Stimulated activated CD4-positive, alpha-beta T cell treated with anti-CD3 and anti-CD28 coated beads, Interleukin-12 subunit alpha, Interleukin-12 subunit beta, amount 100 ng/mL, for 24 hours (primary cell): Measurements from ENCODE around the gene GRK3.

Experiments used
- DNase-seq, 2 experiments: peaks; one replicate each; pipeline ENCODE4 v3.0.0-alpha.2; 2020; ENCODE audit warnings: low read depth in 2 of 2

GRK3 gene

DNA sequence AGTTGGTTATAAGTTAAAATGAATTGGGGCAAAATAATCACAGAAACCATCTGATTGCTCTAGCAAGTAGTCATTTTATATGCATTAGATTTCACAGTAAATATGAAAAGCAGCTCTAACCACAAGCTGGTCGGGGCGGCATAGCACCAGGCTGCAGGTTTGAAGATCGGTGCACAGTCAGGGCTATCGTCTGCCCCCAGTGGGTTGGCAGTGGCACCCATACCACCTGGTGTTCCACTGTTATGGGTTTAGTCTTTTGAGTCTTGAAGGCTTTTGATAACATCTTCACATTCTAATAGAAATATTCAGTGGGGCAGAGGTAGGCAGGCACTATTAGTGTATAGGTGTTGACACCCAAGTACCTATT lies 62.1 kb downstream of the GRK3 start:
- no peak for DNase-seq

DNA sequence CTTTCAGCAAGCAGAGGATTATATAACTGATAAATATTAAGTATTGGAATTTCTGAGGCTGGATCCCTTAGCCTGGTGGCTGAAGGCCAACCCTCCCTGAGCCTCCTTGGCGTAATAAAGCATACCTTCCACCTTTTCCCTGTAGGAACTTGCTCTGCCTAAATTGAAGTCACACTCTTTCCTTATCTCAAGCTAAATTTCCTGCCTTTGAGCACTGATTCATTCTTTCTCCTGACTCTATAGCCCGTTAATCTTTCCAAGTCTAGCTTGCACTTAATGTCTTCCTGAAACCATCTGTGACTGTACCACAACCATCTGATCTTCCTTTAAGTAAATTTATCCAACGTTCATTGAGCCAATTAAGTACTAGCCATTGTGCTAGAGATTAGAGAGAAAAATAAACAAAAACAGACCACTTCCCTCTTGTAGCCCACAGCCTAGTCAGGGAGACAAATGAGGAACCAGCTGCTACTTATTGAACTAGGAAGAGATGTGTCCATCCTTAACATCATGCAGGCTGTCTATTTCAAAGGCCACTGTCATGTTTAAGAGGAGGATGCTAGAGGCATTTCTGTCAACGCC lies 62.9 kb downstream of the GRK3 start:
- no peak for DNase-seq

DNA sequence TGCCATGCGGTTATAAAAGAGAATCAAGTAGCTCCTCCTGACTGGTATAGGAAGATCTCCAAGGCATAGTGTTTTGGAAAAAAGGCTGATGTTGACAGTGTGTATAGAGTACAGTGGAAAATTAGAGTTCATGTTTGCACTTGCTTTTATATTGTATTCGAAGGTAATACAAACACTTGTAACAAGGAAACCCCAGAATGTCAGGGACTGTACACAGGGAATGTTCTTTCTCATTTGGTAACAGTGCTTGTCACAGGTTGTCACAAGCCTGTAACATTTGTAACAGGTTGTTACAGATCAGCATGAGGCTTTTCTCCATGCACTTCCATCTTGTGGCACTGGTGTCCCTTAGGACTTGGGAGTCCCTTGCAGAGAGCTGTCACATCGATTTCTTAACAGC lies 64.0 kb downstream of the GRK3 start:
- no peak for DNase-seq

- DNase-seq: no peak
These were observed 65.1 kb downstream of the GRK3 start for GRCh38 chr22:25629613-25630012.

GRCh38 chr22:25630447-25630846 lies 66.0 kb downstream of the GRK3 start:
- no peak for DNase-seq

DNA sequence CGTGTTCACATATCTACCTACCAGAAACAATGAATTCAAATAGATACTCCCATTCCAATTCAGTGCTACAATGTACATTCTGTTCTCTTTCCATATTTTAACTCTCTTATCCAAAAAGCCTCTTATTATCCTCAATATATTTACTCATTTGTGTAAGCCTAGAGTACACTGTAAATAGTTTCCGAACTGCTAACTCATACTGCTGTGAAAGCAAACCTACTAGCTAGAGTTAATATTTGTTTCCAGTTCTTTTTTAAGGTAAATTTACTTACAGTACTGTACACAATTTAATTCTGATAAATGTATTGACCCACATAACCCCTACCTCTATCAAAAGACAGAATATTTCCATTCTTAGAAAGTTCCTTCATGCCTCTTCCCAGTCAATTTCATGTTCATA lies 71.8 kb downstream of the GRK3 start:
- DNase-seq: no peak

- DNase-seq: no peak
These were observed 72.6 kb downstream of the GRK3 start for GRCh38 chr22:25637032-25637431.

GRCh38 chr22:25637672-25638071 lies 73.2 kb downstream of the GRK3 start:
- no peak for DNase-seq

- DNase-seq: no peak
These were observed 74.2 kb downstream of the GRK3 start for GRCh38 chr22:25638638-25639037.

GRCh38 chr22:25641650-25642049 lies 77.2 kb downstream of the GRK3 start:
- DNase-seq: no peak

DNA sequence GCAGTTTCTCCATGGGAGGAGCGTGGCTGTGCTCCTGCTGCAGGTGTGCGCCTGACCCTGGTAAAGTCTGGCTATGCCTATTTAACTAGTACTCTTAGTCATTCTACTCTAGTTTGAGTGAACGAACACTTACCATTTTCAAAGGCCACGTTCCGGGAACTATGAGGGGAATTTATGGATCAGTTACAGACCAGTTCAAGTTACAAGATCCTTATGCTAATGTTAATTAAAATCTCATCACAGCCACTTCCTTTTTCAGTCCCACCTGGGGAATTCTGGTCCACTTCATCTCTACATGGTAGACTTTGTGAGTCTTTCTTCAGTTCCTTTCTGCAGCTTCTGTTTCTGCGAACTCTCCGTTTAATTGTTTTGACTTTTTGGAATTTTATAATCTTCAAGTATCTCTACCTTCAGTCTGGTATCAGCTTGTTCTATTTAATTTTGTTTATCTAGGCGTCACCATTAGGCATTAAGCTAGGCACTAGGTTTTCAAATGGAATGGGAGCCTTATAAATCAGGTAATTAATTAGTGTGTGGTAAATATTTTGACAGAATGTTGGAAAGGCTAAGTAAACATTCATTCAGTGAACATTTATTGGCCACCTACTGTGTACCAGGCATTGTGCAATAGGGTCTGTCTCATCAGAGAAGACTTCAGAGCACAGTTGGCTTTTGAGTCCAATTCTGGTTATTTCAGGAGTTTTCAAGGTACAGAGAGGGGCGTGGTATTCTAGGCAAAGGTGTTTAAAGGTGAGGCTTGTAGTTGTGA lies 78.9 kb downstream of the GRK3 start:
- DNase-seq: no peak

DNA sequence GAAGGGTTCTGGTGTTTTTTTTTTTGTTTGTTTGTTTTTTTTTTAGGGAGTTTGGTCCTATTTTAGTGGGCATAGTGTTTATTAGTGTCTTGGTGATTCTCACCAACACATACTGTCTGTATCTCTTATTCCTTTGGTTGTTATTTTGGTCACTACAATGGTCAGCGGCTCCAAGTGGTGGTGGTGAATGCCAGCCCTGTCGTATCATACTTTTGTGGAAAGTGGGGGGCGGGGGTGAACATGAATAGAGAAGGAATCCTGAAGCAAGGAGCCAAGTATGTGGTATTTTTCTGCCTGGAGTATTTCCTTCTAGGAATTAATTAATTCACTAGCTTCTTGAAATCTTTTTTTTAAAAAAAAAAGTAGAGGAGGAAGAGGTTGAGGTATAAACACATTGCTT lies 79.6 kb downstream of the GRK3 start:
- DNase-seq: no peak

DNA sequence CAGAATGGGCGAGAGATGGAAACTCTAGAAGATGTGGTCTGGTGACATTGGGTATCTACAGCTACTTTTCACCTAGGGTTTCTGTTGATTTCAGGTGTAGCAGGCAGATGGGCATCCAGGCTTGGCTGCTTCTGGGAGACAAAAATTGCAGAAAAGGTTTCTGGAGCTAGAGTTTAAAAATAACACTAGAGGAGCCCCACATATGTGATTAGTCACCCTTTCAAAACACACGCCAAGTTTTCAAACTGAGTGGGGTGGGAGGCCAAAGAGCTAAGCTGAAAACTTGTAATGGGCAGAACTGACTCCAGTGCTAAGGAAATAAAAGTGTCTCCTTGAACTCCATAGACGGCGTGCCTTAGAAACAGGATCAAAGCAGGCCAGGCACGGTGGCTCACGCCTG lies 80.8 kb downstream of the GRK3 start:
- DNase-seq: no peak

GRCh38 chr22:25645964-25646363 lies 81.5 kb downstream of the GRK3 start:
- DNase-seq: no peak

GRCh38 chr22:25650833-25651232 lies 86.4 kb downstream of the GRK3 start:
- no peak for DNase-seq

GRCh38 chr22:25651332-25652085 lies 87.0 kb downstream of the GRK3 start:
- DNase-seq: no peak

- no peak for DNase-seq
These were observed 90.2 kb downstream of the GRK3 start for GRCh38 chr22:25654676-25655075.

- DNase-seq: no peak
These were observed 91.0 kb downstream of the GRK3 start for GRCh38 chr22:25655371-25655935.

GRCh38 chr22:25656724-25657123 lies 92.2 kb downstream of the GRK3 start:
- DNase-seq: no peak

- no peak for DNase-seq
These were observed 94.2 kb downstream of the GRK3 start for GRCh38 chr22:25658633-25659032.

DNA sequence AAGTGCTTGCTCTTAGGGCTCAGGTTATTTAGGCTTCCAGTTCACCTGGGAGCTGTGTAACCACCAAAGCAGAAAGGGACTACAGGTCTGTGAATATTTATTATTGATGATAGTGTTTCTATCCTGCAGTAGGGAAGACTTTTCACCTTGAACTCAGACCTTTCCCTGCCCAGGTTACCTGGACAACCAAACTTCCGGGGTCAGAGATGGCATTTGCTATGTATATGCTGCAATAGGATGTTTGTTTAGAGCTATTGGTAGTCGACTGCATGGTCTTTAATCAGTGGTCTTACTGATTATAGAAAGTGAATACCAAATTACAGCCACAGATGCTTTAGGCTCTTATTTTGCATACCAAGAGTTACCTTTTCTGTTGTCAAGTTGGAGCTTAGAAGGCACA lies 94.9 kb downstream of the GRK3 start:
- no peak for DNase-seq

DNA sequence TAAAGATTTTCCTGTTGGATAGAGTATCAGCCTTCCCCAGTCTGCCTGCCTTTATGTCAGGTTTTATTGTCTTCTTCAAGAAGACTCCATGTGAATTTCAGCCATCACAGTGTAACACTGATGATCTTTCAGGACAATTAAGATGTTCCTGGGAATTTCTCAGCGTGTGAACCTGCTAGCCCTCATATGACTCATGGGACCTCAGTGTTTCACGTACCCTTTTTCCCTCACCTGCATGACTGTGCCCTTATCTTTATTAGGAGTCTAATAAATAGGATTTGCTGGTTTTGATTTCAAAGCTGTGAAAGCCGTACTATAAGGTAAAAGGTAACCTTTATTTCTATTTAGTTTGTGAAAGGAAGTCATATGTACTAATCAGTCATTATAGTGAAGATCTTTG lies 95.9 kb downstream of the GRK3 start:
- no peak for DNase-seq

DNA sequence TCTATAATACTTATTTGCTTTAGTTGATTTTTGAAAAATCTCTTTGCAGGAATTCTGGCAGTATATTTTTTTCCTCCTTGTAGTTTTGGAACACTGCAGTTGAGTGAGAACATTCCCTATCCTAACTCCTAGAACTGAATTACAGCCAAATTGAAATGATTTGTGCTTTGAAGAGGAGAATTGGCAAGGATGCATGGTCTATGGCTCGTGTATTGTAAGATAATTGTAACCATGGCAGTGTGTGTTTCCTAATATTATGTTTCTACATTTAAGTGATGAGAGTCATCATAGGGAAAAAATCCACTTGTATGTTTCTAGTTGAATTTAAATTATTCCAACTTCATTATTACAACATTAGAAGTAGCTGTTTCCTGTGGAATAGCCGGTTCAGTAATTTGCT lies 96.6 kb downstream of the GRK3 start:
- DNase-seq: no peak
